GM12865 (cell line): ENCODE data around the gene HOXB3.

ENCODE experiments used
- DNase-seq: peaks from one replicate; pipeline ENCODE4 v3.0.0; 2010; ENCODE audit warnings: low read depth
- H3K4me3 ChIP-seq: 2 replicates; pipeline ENCODE4 v1.5.1; 2011; ENCODE audit warnings: mild to moderate bottlenecking, low read depth, low read length, control low read depth
- CTCF ChIP-seq: IDR thresholded peaks from 2 replicates; pipeline ENCODE4 v1.5.1; 2011; ENCODE audit warnings: low read length, control low read depth, low read depth, inconsistent platforms; ENCODE audit not compliant: insufficient read depth; ENCODE audit errors: missing control alignments

The HOXB3 gene

GRCh38 chr17:48552466-48553189 lies 37.4 kb downstream of the HOXB3 start:
- no peak for DNase-seq
- no peak overlapping the region for H3K4me3 ChIP-seq

GRCh38 chr17:48551596-48552465 lies 38.2 kb downstream of the HOXB3 start:
- no peak overlapping the region for H3K4me3 ChIP-seq
- TF ChIP-seq CTCF = no peak
- DNase-seq = no peak

More at GRCh38 chr17:48552466-48553189, 37.4 kb downstream of the HOXB3 start:
- TF ChIP-seq CTCF = no peak

GRCh38 chr17:48551214-48551555 lies 38.9 kb downstream of the HOXB3 start:
- TF ChIP-seq CTCF = no peak
- DNase-seq = no peak
- no peak overlapping the region for H3K4me3 ChIP-seq

- no peak overlapping the region for H3K4me3 ChIP-seq
- DNase-seq = no peak
- TF ChIP-seq CTCF = no peak
Measured at GRCh38 chr17:48550502-48551213, 39.4 kb downstream of the HOXB3 start.

- no peak for TF ChIP-seq CTCF
- DNase-seq = no peak
- H3K4me3 ChIP-seq = no peak overlapping the region
Measured at GRCh38 chr17:48549914-48550501, 40.0 kb downstream of the HOXB3 start.

GRCh38 chr17:48549281-48549630 lies 40.8 kb downstream of the HOXB3 start:
- no peak for TF ChIP-seq CTCF
- H3K4me3 ChIP-seq = no peak overlapping the region

More at GRCh38 chr17:48549281-48549630, 40.8 kb downstream of the HOXB3 start:
- DNase-seq = no peak
